Testis (tissue), 3 donors: ENCODE measurements around the gene ITPK1. TPM values are rescaled to one million over a fixed set of nuclear protein-coding genes. Genes with fewer than 3 reads are reported as not detected.

ENCODE experiments used
- DNase-seq: peaks from one replicate; pipeline ENCODE4 v3.0.0-alpha.2; 2019
- H3K27ac ChIP-seq, 2 donors: fragments of 200-600 bp; sonication (generic); one replicate each; pipeline ENCODE4 v1.5.1; 2019
- H3K27me3 ChIP-seq: fragments of 200-600 bp; sonication (generic); one replicate; pipeline ENCODE4 v1.5.1; 2019
- H3K36me3 ChIP-seq: fragments of 200-600 bp; sonication (generic); one replicate; pipeline ENCODE4 v1.5.1; 2017; ENCODE audit warnings: low read depth; ENCODE audit errors: missing control alignments
- H3K4me1 ChIP-seq: fragments of 200-600 bp; sonication (generic); one replicate; pipeline ENCODE4 v1.5.1; 2019
- H3K4me3 ChIP-seq, 2 donors: fragments of 200-600 bp; sonication (generic); one replicate each; pipeline ENCODE4 v1.5.1; 2017 to 2019
- H3K9me3 ChIP-seq: fragments of 200-600 bp; sonication (generic); one replicate; pipeline ENCODE4 v1.5.1; 2017
- CTCF ChIP-seq, 3 experiments: fragments of 450-650 bp in 2 of 3; fragments of 200-600 bp in 1 of 3; sonication (generic) in 1 of 3; IDR thresholded peaks; one replicate each; pipeline ENCODE4 v1.5.1; 2016 to 2019; ENCODE audit warnings: antibody characterized with exemption in 3 of 3, mild to moderate bottlenecking in 2 of 3, moderate library complexity in 1 of 3
- POLR2A ChIP-seq: fragments of 450-650 bp; IDR thresholded peaks from one replicate; pipeline ENCODE4 v1.6.1; 2017; ENCODE audit warnings: antibody characterized with exemption, mild to moderate bottlenecking, moderate library complexity
- WGBS, 2 donors: methylation state at CpG; one replicate each; pipeline ENCODE4 v1.1.5; 2018; 5-methylcytosine and 5-hydroxymethylcytosine counted together
- intact Hi-C: fragments of 100-400 bp; cut with DNase I; formaldehyde crosslinking; loops from one replicate; pipeline ENCODE4 v1.15.1; 2023; ENCODE audit warnings: low total_unique reads
- polyA plus RNA-seq: library from polyadenylated mRNA; stranded (reverse); fragments of 350-450 nt; fragmentation: Illumina TruSeq; extraction: RNeasy Lipid Tissue Mini Kit (QIAGEN cat#74804); gene quantifications from one replicate; pipeline ENCODE4 v1.2.3, GENCODE V29; 2014; ENCODE audit warnings: low read depth, low replicate concordance; ENCODE audit not compliant: insufficient read depth
- total RNA-seq, 2 donors: library from RNA; depleted of rRNA; stranded (reverse); fragments of >200 nt; gene quantifications; one replicate each; pipeline ENCODE4 v1.2.3, GENCODE V29; 2016

Gene ITPK1
- total and polyA plus RNA-seq, 3 donors from 2014 or later: 78.3 to 92.5 (median 90.6) TPM

GRCh38 chr14:93015505-93015904, 100.2 kb downstream of the ITPK1 start:
- 86 to 89% methylated on average over 15 of the region's 15 CpGs for WGBS, 2 donors
- Histone ChIP-seq H3K9me3 (no peaks in the 10 kb centered on the region), H3K4me1 (peaks cover 70% of the 10 kb centered on the region), H3K27me3 (no peaks in the 10 kb centered on the region), H3K36me3 (no peaks in the 10 kb centered on the region), H3K27ac (no peak overlapping the region), H3K4me3 (no peak overlapping the region)
- DNase-seq: no peak
- intact Hi-C loops: no loop called here
- TF ChIP-seq POLR2A (no peak), CTCF (IDR thresholded peaks at IDR 0.05) (no peak)

- Histone ChIP-seq H3K27me3 (no peaks in the 10 kb centered on the region), H3K27ac (no peak overlapping the region), H3K36me3 (no peaks in the 10 kb centered on the region), H3K9me3 (no peaks in the 10 kb centered on the region), H3K4me1 (peaks cover 70% of the 10 kb centered on the region), H3K4me3 (no peak overlapping the region)
- WGBS, 2 donors: 79 to 82% methylated on average over 5 of the region's 5 CpGs
- no peak for DNase-seq
- TF ChIP-seq POLR2A (no peak), CTCF (IDR thresholded peaks at IDR 0.05) (no peak)
- intact Hi-C loops: no loop called here
Observed at GRCh38 chr14:93015064-93015463, 100.7 kb downstream of the ITPK1 start.

GRCh38 chr14:93014058-93015023, 101.4 kb downstream of the ITPK1 start:
- peak overlapping the region in 1 of 2 donors; percentile 5 for H3K27ac ChIP-seq

GRCh38 chr14:93012951-93013719, 102.6 kb downstream of the ITPK1 start:
- H3K27ac ChIP-seq: peak overlapping the region in 1 of 2 donors; percentile 73
- H3K36me3 ChIP-seq: no peaks in the 10 kb centered on the region
- no peaks in the 10 kb centered on the region for H3K9me3 ChIP-seq
- intact Hi-C loops: no loop called here
- no peak overlapping the region for H3K4me3 ChIP-seq
- TF ChIP-seq CTCF (IDR thresholded peaks at IDR 0.05) (no peak), POLR2A (no peak)
- no peaks in the 10 kb centered on the region for H3K27me3 ChIP-seq
- peak; percentile 43 for DNase-seq
- 43 to 65% methylated on average over 5 to 10 of the region's 10 CpGs for WGBS, 2 donors
- H3K4me1 ChIP-seq: peaks cover 71% of the 10 kb centered on the region

More at GRCh38 chr14:93014058-93015023, 101.4 kb downstream of the ITPK1 start:
- Histone ChIP-seq H3K9me3 (no peaks in the 10 kb centered on the region), H3K36me3 (no peaks in the 10 kb centered on the region), H3K4me1 (peaks cover 71% of the 10 kb centered on the region), H3K27me3 (no peaks in the 10 kb centered on the region), H3K4me3 (no peak overlapping the region)
- WGBS, 2 donors: 87 to 91% methylated on average over 17 to 20 of the region's 20 CpGs
- intact Hi-C loops: no loop called here
- TF ChIP-seq CTCF (IDR thresholded peaks at IDR 0.05) (no peak), POLR2A (no peak)
- no peak for DNase-seq
